ENCODE results near the gene MFNG.

Gene MFNG

DNA sequence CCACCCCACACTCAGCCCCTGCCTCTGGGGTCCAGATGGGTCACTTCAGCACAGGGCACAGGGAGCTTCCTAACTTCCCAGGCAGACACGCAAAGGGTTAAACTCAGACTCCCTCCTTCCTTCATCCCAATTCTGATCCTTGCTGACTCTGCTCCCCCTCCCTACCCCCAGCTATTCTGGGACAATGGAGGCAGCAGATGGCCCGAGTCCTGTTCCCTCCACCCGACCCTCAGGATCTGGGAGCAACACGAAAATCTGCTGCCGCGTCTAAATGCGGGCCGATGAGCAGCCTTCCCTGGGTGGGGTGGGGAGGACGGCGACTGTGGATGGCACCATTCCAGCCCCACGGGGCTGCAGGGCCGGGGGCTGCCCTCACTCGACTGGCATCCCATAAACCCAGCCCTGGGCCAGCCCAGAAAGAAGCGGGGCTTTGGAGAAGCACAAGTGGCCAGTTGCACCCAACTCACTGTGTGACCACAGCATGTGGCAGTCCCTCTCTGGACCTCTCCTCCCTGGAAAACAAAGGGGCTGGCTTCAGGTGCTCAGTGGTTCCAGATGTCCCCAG lies 18.7 kb downstream of the MFNG start:
- DNase-seq (ENCODE audit: low read depth) = no peak
- in situ Hi-C loops (cut with HindIII; ENCODE audit: low sequenced_read_pairs) = no loop called here
- TF ChIP-seq, protein P1, sequence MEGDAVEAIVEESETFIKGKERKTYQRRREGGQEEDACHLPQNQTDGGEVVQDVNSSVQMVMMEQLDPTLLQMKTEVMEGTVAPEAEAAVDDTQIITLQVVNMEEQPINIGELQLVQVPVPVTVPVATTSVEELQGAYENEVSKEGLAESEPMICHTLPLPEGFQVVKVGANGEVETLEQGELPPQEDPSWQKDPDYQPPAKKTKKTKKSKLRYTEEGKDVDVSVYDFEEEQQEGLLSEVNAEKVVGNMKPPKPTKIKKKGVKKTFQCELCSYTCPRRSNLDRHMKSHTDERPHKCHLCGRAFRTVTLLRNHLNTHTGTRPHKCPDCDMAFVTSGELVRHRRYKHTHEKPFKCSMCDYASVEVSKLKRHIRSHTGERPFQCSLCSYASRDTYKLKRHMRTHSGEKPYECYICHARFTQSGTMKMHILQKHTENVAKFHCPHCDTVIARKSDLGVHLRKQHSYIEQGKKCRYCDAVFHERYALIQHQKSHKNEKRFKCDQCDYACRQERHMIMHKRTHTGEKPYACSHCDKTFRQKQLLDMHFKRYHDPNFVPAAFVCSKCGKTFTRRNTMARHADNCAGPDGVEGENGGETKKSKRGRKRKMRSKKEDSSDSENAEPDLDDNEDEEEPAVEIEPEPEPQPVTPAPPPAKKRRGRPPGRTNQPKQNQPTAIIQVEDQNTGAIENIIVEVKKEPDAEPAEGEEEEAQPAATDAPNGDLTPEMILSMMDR (IDR thresholded peaks at IDR 0.05; ENCODE audit: low read depth, low read length, missing control alignments) = no peak
- no peak overlapping the region for H3K4me3 ChIP-seq (ENCODE audit: low read depth, low read length)

DNA sequence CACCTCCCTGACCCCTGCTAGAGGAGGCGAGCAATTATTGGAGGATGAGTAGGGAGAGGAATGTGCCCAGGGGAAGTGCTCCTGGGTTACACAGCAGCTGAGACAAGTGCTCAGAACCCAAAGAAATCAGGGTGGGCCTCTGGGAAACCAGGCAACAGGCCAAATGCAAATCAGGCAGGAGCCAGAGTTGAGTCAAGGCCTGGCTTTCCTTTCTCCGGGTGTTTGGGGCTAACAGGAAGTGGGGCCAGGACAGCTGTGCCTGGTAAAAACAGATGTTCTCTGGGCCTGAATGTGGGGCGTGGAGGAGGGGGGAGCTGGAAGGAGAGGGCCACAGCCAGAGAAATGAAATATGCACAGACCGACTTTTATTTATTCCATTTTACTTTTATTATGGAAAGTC lies 22.0 kb downstream of the MFNG start:
- no peak for DNase-seq (ENCODE audit: low read depth)
- in situ Hi-C loops (cut with HindIII; ENCODE audit: low sequenced_read_pairs) = no loop called here
- TF ChIP-seq, protein P1 (IDR thresholded peaks at IDR 0.05; ENCODE audit: low read depth, low read length, missing control alignments) = no peak
- no peak overlapping the region for H3K4me3 ChIP-seq (ENCODE audit: low read depth, low read length)

GRCh38 chr22:37462983-37463382 lies 23.2 kb downstream of the MFNG start:
- TF ChIP-seq, protein P1 (IDR thresholded peaks at IDR 0.05; ENCODE audit: low read depth, low read length, missing control alignments) = no peak
- in situ Hi-C loops (cut with HindIII; ENCODE audit: low sequenced_read_pairs) = no loop called here
- H3K4me3 ChIP-seq (ENCODE audit: low read depth, low read length) = no peak overlapping the region
- DNase-seq (ENCODE audit: low read depth) = peak; percentile 26

- TF ChIP-seq, protein P1 (IDR thresholded peaks at IDR 0.05; ENCODE audit: low read depth, low read length, missing control alignments) = no peak
These were observed 23.7 kb downstream of the MFNG start for GRCh38 chr22:37462436-37462835.

GRCh38 chr22:37461961-37462360 lies 24.2 kb downstream of the MFNG start:
- no peak for DNase-seq (ENCODE audit: low read depth)
- H3K4me3 ChIP-seq (ENCODE audit: low read depth, low read length) = no peak overlapping the region
- TF ChIP-seq, protein P1 (IDR thresholded peaks at IDR 0.05; ENCODE audit: low read depth, low read length, missing control alignments) = no peak
- in situ Hi-C loops (cut with HindIII; ENCODE audit: low sequenced_read_pairs) = no loop called here

More at GRCh38 chr22:37462436-37462835, 23.7 kb downstream of the MFNG start:
- H3K4me3 ChIP-seq (ENCODE audit: low read depth, low read length) = no peak overlapping the region
- no peak for DNase-seq (ENCODE audit: low read depth)
- in situ Hi-C loops (cut with HindIII; ENCODE audit: low sequenced_read_pairs) = no loop called here

GRCh38 chr22:37460684-37461083 lies 25.5 kb downstream of the MFNG start:
- H3K4me3 ChIP-seq (ENCODE audit: low read depth, low read length) = no peak overlapping the region
- DNase-seq (ENCODE audit: low read depth) = no peak
- TF ChIP-seq, protein P1 (IDR thresholded peaks at IDR 0.05; ENCODE audit: low read depth, low read length, missing control alignments) = no peak
- in situ Hi-C loops (cut with HindIII; ENCODE audit: low sequenced_read_pairs) = no loop called here
